Lung (tissue), 12 donors: ENCODE data around the gene PYROXD2. TPM values are rescaled to one million over a fixed set of nuclear protein-coding genes. Genes with fewer than 3 reads are reported as not detected.

Experiments
- ATAC-seq: fragments of 200-7000 bp; cut with Tn5 transposase; one replicate; pipeline ENCODE4 v1.9.1; 2020; ENCODE audit warnings: moderate number of reproducible peaks; ENCODE audit not compliant: insufficient read depth, low FRiP score
- DNase-seq, 3 donors: peaks; one replicate each; pipeline ENCODE4 v3.0.0-alpha.2; 2013 to 2017
- H3K27ac ChIP-seq, 2 donors: one replicate each; pipeline ENCODE4 v1.5.1; 2013; ENCODE audit warnings: mild to moderate bottlenecking in 2 of 2, moderate library complexity in 2 of 2, control low read depth in 1 of 2, inconsistent platforms in 1 of 2, low read depth in 1 of 2, low read length in 1 of 2
- H3K27me3 ChIP-seq, 3 donors: one replicate each; pipeline ENCODE4 v1.5.1; 2013; ENCODE audit warnings: low read length in 2 of 3; ENCODE audit not compliant: control insufficient read depth in 3 of 3, insufficient read depth in 3 of 3
- H3K36me3 ChIP-seq, 4 donors: one replicate each; pipeline ENCODE4 v1.5.1; 2013; ENCODE audit warnings: low read length in 4 of 4, mild to moderate bottlenecking in 1 of 4, moderate library complexity in 1 of 4; ENCODE audit not compliant: control insufficient read depth in 4 of 4, insufficient read depth in 4 of 4
- H3K4me1 ChIP-seq, 5 donors: one replicate each; pipeline ENCODE4 v1.5.1; 2013; ENCODE audit warnings: low read length in 5 of 5, mild to moderate bottlenecking in 2 of 5, moderate library complexity in 1 of 5; ENCODE audit not compliant: control insufficient read depth in 5 of 5, insufficient read depth in 5 of 5
- H3K4me3 ChIP-seq: one replicate; pipeline ENCODE4 v1.5.1; 2013; ENCODE audit warnings: mild to moderate bottlenecking, control low read depth, moderate library complexity
- H3K9ac ChIP-seq, 2 donors: one replicate each; pipeline ENCODE4 v1.5.1; 2013; ENCODE audit warnings: low read length in 2 of 2, control low read depth in 1 of 2; ENCODE audit not compliant: insufficient read depth in 1 of 2
- H3K9me3 ChIP-seq, 4 donors: one replicate each; pipeline ENCODE4 v1.5.1; 2013; ENCODE audit warnings: low read length in 3 of 4, mild to moderate bottlenecking in 1 of 4, moderate library complexity in 1 of 4; ENCODE audit not compliant: control insufficient read depth in 4 of 4, insufficient read depth in 3 of 4
- CTCF ChIP-seq: IDR thresholded peaks from 2 replicates; pipeline ENCODE4 v1.5.1; 2012; ENCODE audit warnings: mild to moderate bottlenecking; ENCODE audit errors: control extremely low read depth, extremely low read depth
- WGBS, 2 donors: extraction: QIAGEN DNeasy Blood & Tissue Kit; methylation state at CpG; one replicate each; pipeline ENCODE4 v1.1.7; 2013; 5-methylcytosine and 5-hydroxymethylcytosine counted together
- polyA plus RNA-seq, 2 donors: library from polyadenylated mRNA; stranded (reverse); fragments of 200-250 nt; gene quantifications; one replicate each; pipeline ENCODE4 v1.2.1, GENCODE V29; 2013
- total RNA-seq, 2 donors: library from RNA; depleted of rRNA in 1 of 2; stranded (reverse); fragments of >200 nt in 1 of 2; gene quantifications; one replicate each; pipeline ENCODE4 v1.2.1, GENCODE V29; 2014 to 2021
- donor health status: control.
- donor health status: control.
- donor health status: Bipolar disorder and iron deficiency.
- donor health status: healthy.
- donor health status: DM: yes; HTN: yes; CAD: no.

PYROXD2 gene
- total and polyA plus RNA-seq, 4 donors: 2.3 to 16.8 (median 7.5) TPM

- DNase-seq (peak; percentile 85 to 90 (median 87)), ATAC-seq (peak; percentile 81)
- H3K36me3 ChIP-seq: no peaks in the 10 kb centered on the region
- peaks cover 0 to 9% (median 0%) of the 10 kb centered on the region in 5 donors for H3K4me1 ChIP-seq
- H3K27ac ChIP-seq: peak overlapping the region; percentile 7 to 71
- H3K27me3 ChIP-seq: no peaks in the 10 kb centered on the region
- no peak overlapping the region for H3K9ac ChIP-seq
- no peak overlapping the region for H3K4me3 ChIP-seq
- no peaks in the 10 kb centered on the region for H3K9me3 ChIP-seq
- WGBS, 2 donors: 48 to 59% methylated on average over 15 of the region's 15 CpGs
- TF ChIP-seq CTCF: no peak
These were observed 53.6 kb downstream of the PYROXD2 start for GRCh38 chr10:98361131-98362025.

- Histone ChIP-seq H3K9ac (no peak overlapping the region), H3K27me3 (no peaks in the 10 kb centered on the region), H3K27ac (no peak overlapping the region), H3K4me3 (no peak overlapping the region), H3K9me3 (no peaks in the 10 kb centered on the region), H3K4me1 (peaks cover 0 to 9% (median 2%) of the 10 kb centered on the region in 5 donors), H3K36me3 (no peaks in the 10 kb centered on the region)
- TF ChIP-seq CTCF: no peak
- ATAC-seq: no peak
- 65 to 73% methylated on average over 5 of the region's 5 CpGs for WGBS, 2 donors
- no peak for DNase-seq
These were observed 57.7 kb downstream of the PYROXD2 start for GRCh38 chr10:98357194-98357822.

GRCh38 chr10:98354491-98354890 is 60.5 kb downstream of the PYROXD2 start:
- Histone ChIP-seq H3K4me3 (no peak overlapping the region), H3K4me1 (peaks cover 0 to 8% (median 2%) of the 10 kb centered on the region in 5 donors), H3K27ac (no peak overlapping the region), H3K36me3 (no peaks in the 10 kb centered on the region), H3K9ac (no peak overlapping the region), H3K27me3 (no peaks in the 10 kb centered on the region), H3K9me3 (no peaks in the 10 kb centered on the region)
- ATAC-seq: no peak
- no peak for TF ChIP-seq CTCF
- WGBS, 2 donors: 86 to 95% methylated on average over 3 of the region's 3 CpGs
- no peak for DNase-seq
